ENCODE results near the gene EFR3B.

EFR3B gene

GRCh38 chr2:25197336-25198208 is 155.7 kb downstream of the EFR3B start:
- DNase-seq, result no peak

- no peak for DNase-seq
Observed at GRCh38 chr2:25198209-25198525, 156.3 kb downstream of the EFR3B start.

DNA sequence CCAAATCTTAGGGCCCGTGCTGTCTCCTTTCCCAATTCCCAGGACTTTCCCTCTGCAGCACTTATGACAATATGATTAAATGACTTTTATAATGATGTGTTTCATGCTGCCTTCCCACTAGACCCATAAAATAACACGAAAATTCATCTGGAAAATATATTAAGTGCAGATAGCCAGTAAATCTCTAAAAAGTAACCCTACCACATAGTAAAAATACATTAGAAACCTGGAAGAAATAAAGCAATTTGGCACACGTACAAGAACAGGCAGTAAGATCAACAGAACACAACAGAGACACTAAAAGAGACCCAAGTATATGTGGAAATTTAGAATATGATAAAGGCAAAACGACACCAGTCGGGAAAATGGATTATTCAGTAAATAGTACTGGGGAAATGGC is 156.7 kb downstream of the EFR3B start:
- DNase-seq, result no peak

DNA sequence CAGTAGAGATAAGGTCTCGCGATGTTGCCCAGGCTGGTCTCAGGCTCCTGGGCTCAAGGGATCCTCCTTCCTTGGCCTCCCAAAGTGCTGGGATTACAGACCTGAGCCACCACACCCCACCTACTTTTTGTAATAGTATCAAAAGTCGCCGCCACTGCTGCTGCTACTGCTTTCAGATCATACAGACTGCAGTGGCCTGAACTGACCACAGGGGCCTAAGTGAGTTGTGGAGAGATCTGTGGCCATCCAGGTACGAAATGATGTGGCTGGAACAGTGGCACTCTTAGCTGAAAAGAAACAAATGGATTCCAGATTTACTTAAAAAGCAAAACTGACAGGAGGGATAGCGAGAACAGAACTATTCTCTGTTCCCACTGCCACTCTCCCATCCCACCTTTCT is 159.4 kb downstream of the EFR3B start:
- no peak for DNase-seq

DNA sequence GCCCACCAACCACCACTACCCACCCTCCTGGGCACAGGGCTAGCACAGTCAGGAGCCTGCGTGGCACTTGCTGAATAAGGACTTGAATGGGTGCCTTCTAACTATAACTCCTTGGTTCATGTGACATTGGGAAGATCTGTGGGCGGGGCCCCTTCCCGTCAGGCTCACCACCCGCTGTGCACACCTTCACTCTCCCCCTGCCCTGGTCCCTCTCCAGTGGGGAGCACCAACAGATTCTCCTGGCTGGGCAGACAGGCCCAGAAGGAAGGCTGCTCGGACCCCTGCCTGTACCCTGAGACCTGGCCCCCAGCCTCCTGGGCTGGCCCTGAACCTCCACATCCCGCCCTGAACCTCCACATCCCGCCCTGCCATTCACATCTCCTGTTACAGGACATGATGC is 159.9 kb downstream of the EFR3B start:
- DNase-seq, result no peak

DNA sequence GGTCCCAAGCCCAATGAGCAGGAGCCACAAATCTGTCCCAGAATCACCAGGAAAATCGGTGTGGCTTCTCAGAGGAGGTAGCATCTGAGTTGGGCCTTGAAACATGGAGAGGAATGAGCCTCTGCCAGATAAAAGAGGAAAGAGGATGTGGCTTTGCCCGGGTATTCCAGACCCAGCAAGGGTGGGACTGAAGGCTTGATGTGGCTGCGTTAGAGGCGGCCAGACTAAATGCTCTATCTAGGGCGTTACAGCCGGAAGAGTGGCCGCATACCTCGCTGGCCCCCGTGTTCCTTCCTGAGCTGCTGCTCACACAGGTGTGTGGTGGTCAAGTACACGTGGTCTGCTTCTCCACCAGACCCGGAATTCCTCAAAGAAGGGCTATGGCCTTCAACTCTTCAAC is 160.4 kb downstream of the EFR3B start:
- DNase-seq, result no peak

GRCh38 chr2:25204190-25204838 is 162.4 kb downstream of the EFR3B start:
- DNase-seq, result no peak

DNA sequence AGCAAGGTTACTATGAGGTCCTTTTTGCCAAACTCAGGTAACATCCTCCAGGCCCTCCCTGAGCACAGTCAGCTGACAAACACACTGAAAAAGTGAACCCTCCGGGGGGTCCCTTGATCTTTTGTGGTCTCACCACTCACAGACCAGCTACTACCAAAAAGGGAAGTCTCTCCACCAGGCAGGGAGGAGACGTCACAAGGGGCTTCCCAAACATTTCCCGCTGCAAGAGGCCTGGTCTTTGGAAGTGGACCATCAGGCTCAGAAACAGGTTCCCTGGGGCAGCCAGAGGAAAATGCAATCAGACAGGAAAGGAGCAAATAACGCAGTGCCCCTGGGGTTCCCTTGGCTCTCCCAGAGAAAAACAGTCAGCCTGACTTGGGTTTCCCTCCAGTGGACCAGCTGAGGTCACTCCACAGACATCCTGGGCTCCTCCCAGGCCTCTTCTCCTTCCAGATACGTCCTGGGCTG is 165.2 kb downstream of the EFR3B start:
- no peak for DNase-seq
